ENCODE measurements around the gene FAAP20.

FAAP20 gene

GRCh38 chr1:2176615-2177014 is 18.0 kb downstream of the FAAP20 start:
- no peak for DNase-seq

GRCh38 chr1:2175681-2176454 is 18.7 kb downstream of the FAAP20 start:
- no peak for DNase-seq

- no peak for DNase-seq
These were observed 19.5 kb downstream of the FAAP20 start for GRCh38 chr1:2175055-2175414.

- DNase-seq = peak; percentile 49
These were observed 20.1 kb downstream of the FAAP20 start for GRCh38 chr1:2174348-2175054.

GRCh38 chr1:2173546-2174347 is 20.8 kb downstream of the FAAP20 start:
- DNase-seq = no peak

GRCh38 chr1:2172551-2173146 is 21.9 kb downstream of the FAAP20 start:
- no peak for DNase-seq

GRCh38 chr1:2172012-2172411 is 22.6 kb downstream of the FAAP20 start:
- no peak for DNase-seq

- DNase-seq = peak; percentile 36
These were observed 24.4 kb downstream of the FAAP20 start for GRCh38 chr1:2170211-2170610.

- no peak for DNase-seq
These were observed 25.3 kb downstream of the FAAP20 start for GRCh38 chr1:2169200-2169836.

GRCh38 chr1:2168535-2168934 is 26.0 kb downstream of the FAAP20 start:
- DNase-seq = no peak

GRCh38 chr1:2168090-2168489 is 26.5 kb downstream of the FAAP20 start:
- DNase-seq = no peak

- DNase-seq = no peak
These were observed 27.9 kb downstream of the FAAP20 start for GRCh38 chr1:2166695-2167094.

GRCh38 chr1:2166254-2166653 is 28.3 kb downstream of the FAAP20 start:
- DNase-seq = no peak

- DNase-seq = no peak
These were observed 28.9 kb downstream of the FAAP20 start for GRCh38 chr1:2165646-2166045.

- no peak for DNase-seq
These were observed 31.4 kb downstream of the FAAP20 start for GRCh38 chr1:2163205-2163604.

- DNase-seq = no peak
These were observed 33.9 kb downstream of the FAAP20 start for GRCh38 chr1:2160451-2161300.

- DNase-seq = no peak
These were observed 35.4 kb downstream of the FAAP20 start for GRCh38 chr1:2159124-2159523.

- no peak for DNase-seq
These were observed 36.3 kb downstream of the FAAP20 start for GRCh38 chr1:2158272-2158671.

- DNase-seq = no peak
These were observed 36.7 kb downstream of the FAAP20 start for GRCh38 chr1:2157856-2158255.

- no peak for DNase-seq
These were observed 37.7 kb downstream of the FAAP20 start for GRCh38 chr1:2156866-2157265.

- DNase-seq = no peak
These were observed 38.8 kb downstream of the FAAP20 start for GRCh38 chr1:2155788-2156187.

GRCh38 chr1:2155147-2155598 is 39.4 kb downstream of the FAAP20 start:
- no peak for DNase-seq
